Tibial nerve (tissue), 4 donors: ENCODE data around the gene PSD2.

ENCODE experiments used
- CTCF ChIP-seq, 5 experiments: fragments of 200-600 bp in 3 of 5; fragments of 450-650 bp in 2 of 5; sonication (generic) in 3 of 5; IDR thresholded peaks; one replicate each; pipeline ENCODE4 v1.5.1; 2016 to 2019; ENCODE audit warnings: antibody characterized with exemption in 5 of 5, mild to moderate bottlenecking in 3 of 5, moderate library complexity in 2 of 5
- EP300 ChIP-seq, 2 donors: sonication (generic); formaldehyde crosslinking; IDR thresholded peaks; one replicate each; pipeline ENCODE4 v1.6.1; 2017; ENCODE audit warnings: antibody characterized with exemption in 2 of 2, mild to moderate bottlenecking in 1 of 2
- POLR2A ChIP-seq, 2 donors: fragments of 450-650 bp; IDR thresholded peaks; one replicate each; pipeline ENCODE4 v1.6.1; 2017; ENCODE audit warnings: antibody characterized with exemption in 2 of 2, mild to moderate bottlenecking in 2 of 2, moderate library complexity in 2 of 2

GRCh38 chr5:139855946-139856540 is 60.4 kb downstream of the PSD2 start:
- TF ChIP-seq EP300 (IDR thresholded peaks at IDR 0.05) (no peak), CTCF (IDR thresholded peaks at IDR 0.05) (no peak), POLR2A (IDR thresholded peaks at IDR 0.05) (no peak)
